Loucy (cell line): ENCODE measurements around the gene MYT1.

ENCODE experiments used
- CTCF ChIP-seq: fragments of 200-600 bp; sonication (generic); conservative IDR thresholded peaks from 2 replicates; pipeline ENCODE4 v1.5.1; 2014; ENCODE audit warnings: mild to moderate bottlenecking, antibody characterized with exemption, low read length
- EZH2phosphoT487 ChIP-seq: fragments of 200-600 bp; IDR thresholded peaks from 2 replicates; pipeline ENCODE4 v1.6.1; 2018; ENCODE audit warnings: antibody characterized with exemption, mild to moderate bottlenecking, moderate library complexity, borderline replicate concordance

GRCh38 chr20:64148581-64148980 lies 15.7 kb upstream of the MYT1 start:
- TF ChIP-seq CTCF (no peak), EZH2phosphoT487 (no peak)
